GM19035 (cell line): ENCODE measurements around the gene MT1F.

Experiments
- ATAC-seq: cut with Tn5 transposase; IDR thresholded peaks from one replicate; pipeline ENCODE4 v1.9.1; 2021; ENCODE audit not compliant: unreplicated experiment

MT1F gene

DNA sequence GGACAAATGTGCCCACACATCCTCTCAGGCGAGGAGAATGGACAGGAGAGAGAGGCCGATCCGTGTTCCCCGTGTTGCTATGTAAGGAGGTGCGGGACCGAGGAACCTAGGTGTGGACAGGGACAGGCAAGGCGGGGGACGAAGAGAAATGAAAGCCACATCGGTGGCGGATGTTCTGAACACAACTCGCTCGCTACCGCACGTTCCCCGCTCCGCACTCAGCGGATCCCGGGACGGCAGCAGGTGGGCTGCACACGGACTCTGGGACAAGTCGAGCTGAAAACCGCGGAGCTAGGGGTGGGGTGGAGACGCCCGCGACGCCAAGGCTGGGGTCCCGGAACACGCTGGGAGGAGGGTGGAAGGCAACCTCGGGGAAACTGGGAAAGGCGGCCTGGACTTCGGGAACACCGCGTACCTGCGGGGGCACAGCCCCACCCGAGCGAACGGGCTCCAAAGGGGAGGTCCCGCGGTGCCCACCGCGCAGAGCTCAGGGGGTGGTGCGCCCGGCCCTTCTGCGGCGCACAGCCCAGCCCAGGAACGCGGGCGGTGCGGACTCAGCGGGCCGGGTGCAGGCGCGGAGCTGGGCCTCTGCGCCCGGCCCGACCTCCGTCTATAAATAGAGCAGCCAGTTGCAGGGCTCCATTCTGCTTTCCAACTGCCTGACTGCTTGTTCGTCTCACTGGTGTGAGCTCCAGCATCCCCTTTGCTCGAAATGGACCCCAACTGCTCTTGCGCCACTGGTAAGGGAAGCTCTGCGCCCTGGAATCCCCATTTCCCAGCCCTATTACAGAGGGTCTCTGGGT lies 32.4 kb upstream of the MT1F start, which contains the start of gene MT1E:
Gene MT1E, plus strand, starts transcription at position 642 of the 803 bp plus-strand sequence. Its CDS starts 71 bp downstream, at position 713.
- no peak for ATAC-seq

DNA sequence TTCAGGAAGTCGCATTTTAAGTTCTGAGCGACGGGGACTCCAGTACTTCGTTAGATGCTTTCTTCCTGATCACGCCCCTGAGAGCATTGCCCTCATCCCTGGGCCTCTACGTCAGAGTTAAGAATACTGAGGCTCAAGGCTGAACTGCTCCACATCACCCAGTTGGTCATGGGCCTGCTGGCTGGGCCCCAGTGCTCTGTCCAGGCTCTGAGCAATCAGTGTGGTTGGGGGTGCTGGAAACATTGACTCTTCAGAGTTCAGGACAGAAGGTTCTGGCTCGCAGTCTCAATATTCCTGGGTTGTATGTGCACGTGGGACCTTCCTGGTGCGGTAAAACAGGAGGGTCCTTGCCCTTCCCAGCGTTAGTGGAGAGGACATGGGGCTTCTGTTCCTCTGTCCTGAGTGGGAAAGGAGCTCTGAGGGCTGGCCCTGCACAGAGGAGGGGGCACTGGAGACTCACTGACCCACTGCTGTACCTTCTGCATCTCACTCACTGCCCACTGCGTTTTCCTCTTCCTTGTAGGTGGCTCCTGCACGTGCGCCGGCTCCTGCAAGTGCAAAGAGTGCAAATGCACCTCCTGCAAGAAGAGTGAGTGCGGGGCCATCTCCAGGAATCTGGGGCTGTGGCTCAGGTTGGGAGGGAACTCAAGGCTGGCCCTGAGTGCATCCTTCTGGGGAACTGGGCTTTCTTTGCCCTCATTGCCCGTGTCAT lies 31.7 kb upstream of the MT1F start:
- no peak for ATAC-seq

DNA sequence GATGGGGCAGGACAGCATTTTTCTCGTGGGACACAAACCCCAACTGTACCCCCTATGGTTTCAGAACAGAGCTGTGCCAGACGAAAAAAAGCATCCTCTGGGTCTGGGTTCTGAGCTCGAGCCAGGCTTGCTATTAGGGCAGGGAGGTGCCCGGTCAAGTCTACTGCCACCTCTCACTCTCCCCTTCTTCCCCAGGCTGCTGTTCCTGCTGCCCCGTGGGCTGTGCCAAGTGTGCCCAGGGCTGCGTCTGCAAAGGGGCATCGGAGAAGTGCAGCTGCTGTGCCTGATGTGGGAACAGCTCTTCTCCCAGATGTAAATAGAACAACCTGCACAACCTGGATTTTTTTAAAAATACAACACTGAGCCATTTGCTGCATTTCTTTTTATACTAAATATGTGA lies 31.1 kb upstream of the MT1F start:
- ATAC-seq = no peak

DNA sequence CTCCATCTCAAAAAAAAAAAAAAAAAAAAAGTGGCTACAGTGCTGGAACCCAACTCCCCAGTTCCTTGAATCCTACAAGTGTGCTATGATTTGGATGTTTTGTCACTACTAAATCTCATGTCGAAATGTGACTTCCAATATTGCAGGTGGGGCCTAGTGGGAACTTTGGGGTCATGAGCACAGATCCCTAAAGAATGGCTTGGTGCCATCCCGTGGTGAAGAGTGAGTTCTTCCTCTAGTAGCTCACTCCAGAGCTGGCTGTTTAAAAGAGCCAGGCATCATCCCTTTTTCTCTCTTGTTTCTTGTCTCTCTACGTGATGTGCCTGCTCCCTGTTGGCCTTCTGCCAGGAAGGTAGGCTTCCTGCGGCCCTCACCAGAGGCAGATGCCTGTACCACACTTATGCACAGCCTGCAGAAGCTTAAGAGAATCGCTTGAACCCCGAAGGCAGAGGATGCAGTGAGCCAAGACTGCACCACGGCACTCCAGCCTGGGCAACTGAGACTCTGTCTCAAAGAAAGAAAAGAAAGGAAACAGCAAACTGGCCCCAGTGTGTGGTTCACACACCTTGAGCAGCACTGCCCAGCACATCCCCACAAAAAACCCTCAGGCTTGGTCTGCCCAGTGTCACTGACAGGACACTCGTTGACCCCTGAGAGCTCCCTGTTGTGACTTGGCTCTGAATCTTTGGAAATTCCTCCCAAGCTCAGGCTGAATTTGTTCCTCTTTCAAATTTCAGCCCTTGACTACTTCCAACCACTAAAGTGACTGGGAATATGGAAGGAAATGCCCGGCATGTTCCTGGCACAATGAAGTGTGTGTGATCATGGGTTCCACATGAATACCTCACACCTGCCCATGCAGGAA lies 29.0 kb upstream of the MT1F start:
- no peak for ATAC-seq

DNA sequence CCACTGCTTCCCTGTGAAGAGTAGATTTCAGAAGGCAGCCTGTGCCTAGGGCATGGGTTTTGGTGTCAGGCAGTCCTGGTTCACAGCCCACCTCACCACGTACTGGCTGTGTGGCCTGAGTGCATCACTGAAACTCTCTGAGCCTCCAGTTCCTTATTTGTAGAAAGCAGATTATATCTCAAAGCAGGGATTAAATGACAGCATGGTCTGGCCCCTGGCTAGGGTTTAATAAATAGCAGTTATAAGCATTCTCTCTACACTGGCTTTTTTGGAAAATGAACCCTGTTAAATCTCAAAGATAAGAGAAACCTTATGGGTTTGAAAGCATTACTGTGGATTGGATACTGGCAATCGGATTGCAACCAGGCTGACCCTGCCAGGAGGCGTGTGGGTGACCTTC lies 28.2 kb upstream of the MT1F start:
- no peak for ATAC-seq

DNA sequence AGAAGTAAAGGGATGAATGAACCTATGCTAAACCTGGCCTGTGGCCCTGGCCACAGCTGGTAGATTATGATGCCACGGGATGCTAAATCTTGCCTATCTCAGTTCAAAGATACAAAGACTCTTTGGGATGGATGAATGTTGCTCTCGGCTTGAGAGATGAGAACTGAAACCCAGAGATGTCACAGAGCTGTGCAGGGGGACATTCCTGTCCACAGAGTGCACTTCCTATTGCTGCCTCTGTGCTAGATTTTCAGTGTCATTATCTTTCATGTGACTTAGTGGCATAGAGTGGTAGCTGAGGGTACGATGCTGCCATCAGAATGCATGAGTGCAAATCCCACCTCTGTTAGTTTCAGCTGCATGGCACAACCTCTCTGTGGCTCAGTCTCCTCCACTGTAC lies 27.6 kb upstream of the MT1F start:
- ATAC-seq = peak; percentile 88

DNA sequence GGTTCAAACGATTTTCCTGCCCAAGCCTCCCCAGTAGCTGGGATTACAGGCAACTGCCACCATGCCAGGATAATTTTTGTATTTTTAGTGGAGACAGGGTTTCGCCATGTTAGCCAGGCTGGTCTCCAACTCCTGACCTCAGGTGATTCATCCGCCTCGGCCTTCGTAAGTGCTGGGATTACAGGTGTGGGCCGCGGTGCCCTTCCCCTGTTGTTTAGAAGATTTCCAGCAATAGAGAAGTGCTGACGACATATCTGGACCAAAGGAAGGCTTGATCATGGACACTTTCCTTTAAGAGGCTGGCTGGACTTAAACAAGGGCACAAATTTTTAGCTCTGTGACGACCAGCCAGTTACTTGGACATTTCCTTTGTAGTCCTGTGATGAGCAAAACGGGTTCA lies 26.6 kb upstream of the MT1F start:
- no peak for ATAC-seq

DNA sequence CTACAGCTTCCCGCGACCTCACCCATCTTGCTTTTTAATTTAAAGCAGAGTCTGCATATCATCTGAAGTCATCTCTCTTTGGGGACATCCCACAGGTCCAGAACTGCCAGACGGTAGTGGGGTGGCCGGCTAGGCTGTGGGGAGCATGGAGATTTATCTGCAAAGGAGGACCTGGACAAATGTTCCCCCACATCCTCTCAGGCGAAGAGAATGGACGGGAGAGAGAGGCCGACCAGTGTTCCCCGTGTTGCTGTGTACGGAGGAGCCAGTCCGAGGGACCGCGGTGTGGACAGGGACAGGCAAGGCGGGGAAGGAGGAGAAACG lies 26.0 kb upstream of the MT1F start:
- no peak for ATAC-seq

DNA sequence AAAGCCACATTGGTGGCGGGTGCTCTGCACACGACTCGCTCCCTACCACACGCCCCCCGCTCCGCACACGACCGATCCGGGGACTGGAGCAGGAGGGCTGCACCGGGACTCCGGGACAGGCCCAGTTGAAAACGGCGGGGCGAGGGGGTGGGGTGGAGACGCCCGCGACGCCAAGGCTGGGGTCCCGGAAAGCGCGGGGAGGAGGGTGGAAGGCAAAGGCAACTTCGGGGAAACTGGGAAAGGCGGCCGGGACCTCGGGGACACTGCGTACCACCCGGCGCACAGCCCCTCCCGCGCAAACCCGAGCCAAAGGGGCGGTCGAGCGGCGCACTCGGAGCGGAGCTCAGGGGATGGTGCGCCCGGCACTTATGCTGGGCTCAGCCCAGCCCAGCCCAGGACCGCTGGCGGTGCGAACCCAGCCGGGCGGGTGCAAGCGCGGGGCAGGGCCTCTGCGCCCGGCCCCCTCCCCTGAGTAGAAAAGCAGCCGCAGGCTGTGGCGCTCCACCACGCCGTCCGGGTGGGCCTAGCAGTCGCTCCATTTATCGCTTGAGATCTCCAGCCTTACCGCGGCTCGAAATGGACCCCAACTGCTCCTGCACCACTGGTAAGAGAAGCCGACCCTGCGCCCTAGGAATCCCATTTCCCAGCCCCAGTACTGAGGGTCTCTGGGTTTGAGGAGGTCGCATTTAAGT lies 25.5 kb upstream of the MT1F start, which contains the start of gene MT1M:
Gene MT1M, plus strand, starts transcription at position 504 of the 692 bp plus-strand sequence. Its CDS starts 73 bp downstream, at position 577.
- ATAC-seq = no peak

DNA sequence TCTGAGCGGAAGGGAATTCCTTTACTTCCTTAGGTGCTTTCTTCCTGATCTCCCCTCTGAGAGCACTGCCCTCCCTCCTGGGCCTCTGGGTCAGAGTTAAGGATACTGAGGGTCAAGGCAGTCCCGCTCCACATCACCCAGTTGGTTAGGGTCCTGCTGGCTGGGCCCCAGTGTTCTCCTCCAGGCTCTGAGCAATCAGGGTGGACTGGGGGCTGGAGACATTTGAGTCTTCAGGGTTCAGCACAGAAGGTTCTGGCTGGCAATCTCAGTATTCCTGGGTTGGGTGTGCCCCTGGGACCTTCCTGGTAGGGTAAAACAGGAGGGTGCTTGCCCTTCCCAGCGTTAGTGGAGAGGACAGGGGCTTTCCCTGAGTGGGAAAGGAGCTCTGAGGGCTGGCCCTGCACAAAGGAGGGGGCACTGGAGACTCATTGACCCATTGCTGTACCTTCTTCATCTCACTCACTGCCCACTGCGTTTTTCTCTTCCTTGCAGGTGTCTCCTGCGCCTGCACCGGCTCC lies 24.9 kb upstream of the MT1F start:
- no peak for ATAC-seq

DNA sequence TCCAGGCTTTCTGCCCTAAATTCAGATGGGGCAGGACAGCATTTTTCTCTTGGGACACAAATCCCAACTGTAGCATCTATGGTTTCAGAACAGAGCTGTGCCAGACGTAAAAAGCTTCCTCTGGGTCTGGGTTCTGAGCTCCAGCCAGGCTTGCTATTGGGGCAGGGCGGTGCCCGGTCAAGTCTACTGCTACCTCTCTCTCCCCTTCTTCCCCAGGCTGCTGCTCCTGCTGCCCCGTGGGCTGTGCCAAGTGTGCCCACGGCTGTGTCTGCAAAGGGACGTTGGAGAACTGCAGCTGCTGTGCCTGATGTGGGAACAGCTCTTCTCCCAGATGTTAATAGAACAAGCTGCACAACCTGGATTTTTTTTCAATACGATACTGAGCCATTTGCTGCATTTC lies 24.2 kb upstream of the MT1F start:
- ATAC-seq = no peak

DNA sequence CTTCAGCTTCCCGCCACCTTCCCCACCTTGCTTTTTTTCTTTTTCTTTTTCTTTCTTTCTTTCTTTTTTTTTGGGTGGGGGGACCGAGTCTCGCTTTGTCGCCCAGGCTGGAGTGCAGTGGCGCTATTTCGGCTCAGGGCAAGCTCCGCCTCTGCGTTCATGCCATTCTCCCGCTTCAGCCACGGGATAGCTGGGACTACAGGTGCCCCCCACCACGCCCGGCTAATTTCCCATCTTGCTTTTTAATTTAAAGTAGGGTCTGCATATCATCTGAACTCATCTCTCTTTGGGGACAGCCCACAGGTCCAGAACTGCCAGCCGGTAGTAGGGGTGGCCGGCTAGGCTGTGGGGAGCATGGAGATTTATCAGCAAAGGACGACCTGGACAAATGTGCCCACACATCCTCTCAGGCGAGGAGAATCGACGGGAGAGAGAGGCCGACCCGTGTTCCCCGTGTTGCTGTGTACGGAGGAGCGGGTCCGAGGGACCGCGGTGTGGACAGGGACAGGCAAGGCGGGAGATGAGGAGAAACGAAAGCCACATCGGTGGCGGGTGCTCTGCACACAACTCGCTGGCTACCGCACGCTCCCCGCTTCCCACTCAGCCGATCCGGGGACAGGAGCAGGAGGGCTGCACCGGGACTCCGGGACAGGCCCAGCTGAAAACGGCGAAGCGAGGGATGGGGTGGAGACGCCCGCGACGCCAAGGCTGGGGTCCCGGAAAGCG lies 22.9 kb upstream of the MT1F start:
- no peak for ATAC-seq

DNA sequence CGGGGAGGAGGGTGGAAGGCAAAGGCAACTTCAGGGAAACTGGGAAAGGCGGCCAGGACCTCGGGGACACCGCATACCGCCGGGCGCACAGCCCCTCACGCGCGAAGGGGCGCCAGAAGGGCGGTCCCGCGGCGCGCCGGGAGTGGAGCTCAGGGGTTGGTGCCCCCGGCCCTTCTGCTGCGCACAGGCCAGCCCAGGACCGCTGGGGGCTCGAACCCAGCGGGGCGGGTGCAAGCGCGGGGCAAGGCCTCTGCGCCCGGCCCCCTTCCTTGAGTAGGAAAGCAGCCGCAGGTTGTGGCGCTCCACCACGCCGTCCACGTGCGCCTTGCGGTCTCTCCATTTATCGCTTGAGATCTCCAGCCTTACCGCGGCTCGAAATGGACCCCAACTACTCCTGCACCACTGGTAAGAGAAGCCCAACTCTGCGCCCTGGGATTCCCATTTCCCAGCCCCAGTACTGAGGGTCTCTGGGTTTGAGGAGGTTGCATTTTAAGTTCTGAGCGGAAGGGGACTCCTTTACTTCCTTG lies 22.3 kb upstream of the MT1F start:
- ATAC-seq = no peak

DNA sequence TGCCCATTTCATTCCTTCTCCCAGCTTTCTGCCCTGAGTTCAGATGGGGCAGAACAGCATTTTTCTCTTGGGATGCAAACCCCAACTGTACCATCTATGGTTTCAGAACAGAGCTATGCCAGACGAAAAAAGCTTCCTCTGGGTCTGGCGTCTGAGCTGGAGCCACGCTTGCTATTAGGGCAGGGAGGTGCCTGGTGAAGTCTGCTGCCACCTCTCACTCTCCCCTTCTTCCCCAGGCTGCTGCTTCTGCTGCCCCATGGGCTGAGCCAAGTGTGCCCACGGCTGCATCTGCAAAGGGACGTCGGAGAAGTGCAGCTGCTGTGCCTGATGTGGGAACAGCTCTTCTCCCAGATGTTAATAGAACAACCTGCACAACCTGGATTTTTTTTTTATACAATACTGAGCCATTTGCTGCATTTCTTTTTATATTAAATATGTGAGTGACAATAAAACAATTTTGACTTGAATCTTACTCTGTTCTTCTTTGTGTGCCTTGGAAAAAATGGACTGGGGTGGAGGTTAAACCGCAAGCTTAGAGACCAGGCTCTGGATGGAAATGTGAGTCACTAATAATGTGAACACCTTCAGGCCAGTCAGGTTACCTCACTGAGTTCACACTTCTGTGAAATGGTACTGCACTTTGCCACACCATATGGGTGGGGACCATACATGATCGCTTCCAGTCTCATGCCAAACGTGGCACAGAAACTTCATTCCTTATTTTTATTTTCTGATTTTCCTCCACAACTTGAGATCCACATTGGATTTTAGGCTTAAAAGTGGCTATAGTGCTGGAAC lies 20.9 kb upstream of the MT1F start:
- no peak for ATAC-seq

DNA sequence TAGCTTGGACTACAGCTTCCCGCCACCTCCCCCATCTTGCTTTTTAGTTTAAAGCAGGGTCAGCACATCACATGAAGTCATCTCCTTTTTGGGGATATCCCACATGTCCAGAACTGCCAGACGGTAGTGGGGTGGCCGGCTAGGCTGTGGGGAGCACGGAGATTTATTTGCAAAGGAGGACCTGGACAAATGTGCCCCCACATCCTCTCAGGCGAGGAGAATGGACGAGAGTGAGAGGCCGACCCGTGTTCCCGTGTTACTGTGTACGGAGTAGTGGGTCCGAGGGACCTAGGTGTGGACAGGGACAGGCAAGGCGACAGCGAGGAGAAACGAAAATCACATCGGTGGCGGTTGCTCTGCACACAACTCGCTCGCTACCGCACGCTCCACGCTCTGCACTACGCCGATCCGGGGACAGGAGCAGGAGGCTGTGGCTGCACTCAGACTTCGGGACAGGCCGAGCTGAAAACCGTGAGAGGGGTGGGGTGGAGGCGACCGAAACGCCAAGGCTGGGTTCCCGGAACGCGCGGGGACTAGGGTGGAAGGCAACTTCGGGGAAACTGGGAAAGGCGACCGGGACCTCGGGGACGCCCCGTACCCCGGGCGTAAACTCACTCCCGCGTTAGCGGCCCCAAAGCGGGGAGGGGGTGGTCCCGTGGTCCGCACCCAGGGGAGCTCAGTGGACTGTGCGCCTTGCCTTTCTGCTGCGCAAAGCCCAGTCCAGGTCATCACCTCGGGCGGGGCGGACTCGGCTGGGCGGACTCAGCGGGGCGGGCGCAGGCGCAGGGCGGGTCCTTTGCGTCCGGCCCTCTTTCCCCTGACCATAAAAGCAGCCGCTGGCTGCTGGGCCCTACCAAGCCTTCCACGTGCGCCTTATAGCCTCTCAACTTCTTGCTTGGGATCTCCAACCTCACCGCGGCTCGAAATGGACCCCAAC lies 19.7 kb upstream of the MT1F start, which contains the start of gene MT1A:
Gene MT1A, plus strand, starts transcription at position 853 of the 937 bp plus-strand sequence. Its CDS starts 73 bp downstream, at position 926.
- ATAC-seq = no peak

DNA sequence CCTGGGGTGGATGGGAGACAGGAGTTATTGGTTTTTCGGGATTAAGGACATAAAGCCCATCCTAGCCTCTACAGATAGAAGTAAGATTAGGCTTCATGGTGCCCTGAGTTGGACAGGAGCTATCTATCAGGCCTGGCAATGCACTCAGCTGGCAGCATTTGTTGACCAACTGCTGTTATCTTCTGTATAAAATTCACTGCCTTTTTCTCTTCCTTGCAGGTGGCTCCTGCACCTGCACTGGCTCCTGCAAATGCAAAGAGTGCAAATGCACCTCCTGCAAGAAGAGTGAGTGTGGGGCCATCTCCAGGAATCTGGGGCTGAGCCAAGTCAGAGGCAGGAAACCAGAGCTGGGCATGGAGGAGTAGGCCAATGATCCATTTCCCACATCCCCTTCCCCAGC lies 18.7 kb upstream of the MT1F start:
- ATAC-seq = no peak

DNA sequence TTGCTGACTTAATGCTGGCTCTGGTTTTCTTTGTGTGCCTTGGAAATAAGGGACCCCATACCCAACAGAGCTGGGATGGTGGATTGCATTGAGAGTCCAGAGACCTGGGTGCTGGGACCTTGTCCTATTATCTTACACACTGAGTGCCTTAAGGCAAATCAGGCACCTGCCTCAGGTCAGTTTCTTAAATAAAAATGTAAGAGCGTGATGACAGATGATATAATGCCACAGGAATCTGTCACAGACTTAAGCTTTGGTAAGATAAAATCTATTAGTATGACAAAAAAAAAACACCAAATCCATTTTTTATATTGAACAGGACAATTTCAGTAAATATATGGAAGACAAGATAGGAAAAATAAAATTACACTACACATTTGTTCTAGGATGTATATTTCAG lies 17.7 kb upstream of the MT1F start:
- no peak for ATAC-seq

DNA sequence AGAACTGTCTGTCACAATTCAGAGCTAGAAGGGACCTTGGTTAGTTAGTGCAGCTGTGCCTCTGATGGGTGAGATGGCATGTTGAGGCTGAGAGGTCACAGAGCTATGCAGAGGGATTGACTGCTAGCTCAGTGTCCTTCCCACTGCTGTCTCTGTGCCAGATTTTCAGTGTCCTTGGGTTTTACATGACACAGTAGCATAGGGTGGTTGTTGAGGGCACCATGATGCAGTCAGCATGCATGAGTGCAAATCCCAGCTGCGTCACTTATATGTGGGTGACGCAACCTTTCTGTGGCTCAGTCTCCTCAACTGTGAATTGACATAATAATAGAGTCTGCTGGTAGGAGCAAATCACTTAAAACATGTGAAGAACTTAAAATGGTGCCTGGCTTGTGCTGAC lies 16.6 kb upstream of the MT1F start:
- no peak for ATAC-seq
